ENCODE results near the gene AFG3L2. TPM values are rescaled to one million over a fixed set of nuclear protein-coding genes. Genes with fewer than 3 reads are reported as not detected.

AFG3L2 gene
- total RNA-seq, 1 donor from 2014 or later = 31.7 TPM

DNA sequence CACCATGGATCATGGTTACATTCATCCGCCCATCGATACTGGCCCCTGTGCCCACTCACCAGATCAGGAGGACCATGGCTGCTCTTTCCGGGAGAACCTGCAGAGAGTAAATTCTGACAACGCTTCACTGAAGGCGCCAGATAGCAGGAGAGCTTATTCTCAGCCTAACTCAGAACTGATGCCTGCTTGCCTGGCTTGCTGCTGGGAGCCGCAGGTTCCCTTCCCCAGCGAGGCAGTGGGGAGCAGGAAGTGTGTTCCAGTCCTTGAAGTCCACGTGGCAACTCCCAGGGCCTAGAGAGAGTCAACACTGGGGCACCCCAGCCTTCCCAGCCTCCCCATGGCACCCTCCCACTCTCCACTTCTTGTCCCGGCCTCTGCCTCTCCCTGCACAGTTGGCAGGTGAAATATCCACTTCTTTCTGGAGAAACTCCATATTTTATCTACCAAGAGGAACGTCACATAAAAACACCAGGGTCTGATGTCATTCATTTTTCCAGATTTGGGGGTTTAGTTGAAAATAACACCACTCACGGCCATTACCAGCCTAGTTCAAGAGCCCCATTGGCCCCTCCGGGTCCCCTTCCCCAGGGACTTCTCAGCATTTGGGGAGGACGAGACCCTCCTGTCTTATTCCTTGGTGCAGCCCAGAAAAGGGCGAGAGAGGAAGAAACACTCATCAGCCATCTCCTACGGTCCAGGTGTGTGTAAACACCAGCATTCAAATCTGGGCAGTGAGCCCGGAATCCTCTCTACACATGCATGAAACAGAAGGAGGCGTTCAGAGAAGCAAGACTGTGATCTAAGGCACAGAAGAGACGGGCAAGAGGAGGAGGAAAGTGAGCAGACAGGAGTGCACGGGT, 72.4 kb downstream of the AFG3L2 start:
- no peak for DNase-seq (ENCODE audit: low read depth in 2 of 2)

DNA sequence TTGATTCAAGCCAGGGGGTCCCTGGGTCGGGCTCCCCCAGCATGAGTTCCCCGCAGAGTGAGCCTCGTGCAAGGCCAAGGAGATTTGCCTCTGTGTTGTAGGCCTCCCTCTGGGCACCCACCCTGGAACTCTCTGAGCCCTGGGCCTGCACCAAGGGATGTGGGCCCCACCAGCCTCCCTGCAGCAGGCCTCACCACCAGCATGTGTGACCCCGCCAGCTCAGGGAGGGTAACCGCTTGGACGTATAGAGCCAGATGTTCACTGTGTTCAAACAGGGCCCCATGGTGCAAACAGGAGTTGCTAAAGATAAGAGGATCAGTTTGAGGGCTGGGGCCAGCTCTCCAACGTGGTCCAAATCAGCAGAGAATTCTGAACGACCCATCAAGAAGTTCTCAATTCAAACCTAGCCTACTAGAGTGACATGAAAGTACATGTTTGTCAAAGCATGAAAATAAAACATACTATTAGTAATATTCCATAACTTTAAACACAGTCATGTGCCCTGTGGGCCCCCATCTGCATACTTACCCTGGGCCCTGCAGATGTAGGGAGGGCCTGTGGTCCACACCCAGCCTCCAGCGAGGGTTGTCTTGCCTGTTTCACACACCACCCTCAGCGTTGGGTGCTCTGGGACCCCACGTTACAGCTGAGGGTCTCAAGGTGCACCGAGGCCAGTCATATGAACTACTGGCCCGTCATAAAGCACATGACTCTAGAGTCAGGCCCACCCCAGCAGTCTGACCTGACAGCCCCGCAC, 74.5 kb downstream of the AFG3L2 start:
- no peak for DNase-seq (ENCODE audit: low read depth in 2 of 2)

DNA sequence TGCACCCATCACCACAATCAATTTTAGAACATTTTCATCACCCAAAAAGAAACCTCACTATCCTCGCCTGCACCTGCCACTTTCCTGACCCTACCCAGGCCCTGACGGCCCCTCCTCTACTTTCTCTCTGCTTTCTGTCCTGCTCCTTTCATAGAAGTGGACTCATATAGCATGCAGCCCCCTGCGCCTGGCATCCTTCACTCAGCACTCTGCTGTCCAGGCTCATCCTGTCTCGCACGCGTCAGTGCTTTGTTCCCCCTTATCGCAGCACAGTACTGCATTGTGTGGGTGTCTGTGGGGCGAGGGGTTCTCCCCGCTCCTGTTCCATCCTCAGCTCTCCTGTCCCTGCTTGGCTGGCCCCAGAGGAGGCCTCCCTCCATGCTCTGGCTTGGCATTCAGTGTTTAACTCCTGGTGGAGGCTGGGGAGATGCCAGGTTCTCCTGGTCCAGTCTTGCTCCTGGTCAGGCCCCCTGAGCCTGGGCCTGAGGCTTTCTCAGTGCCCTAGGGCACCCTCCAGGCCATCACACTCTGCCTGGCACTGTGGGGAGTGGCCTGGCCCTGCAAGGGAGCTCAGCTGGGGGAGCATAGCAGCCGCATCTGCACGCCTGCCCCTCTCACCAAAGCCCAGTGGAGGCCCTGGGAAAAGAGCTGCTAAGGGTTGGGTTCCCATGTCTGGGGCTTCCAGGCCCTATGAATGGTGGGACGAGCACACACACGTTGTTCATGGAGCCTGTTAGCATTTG, 75.6 kb downstream of the AFG3L2 start:
- DNase-seq (ENCODE audit: low read depth in 2 of 2) = no peak

DNA sequence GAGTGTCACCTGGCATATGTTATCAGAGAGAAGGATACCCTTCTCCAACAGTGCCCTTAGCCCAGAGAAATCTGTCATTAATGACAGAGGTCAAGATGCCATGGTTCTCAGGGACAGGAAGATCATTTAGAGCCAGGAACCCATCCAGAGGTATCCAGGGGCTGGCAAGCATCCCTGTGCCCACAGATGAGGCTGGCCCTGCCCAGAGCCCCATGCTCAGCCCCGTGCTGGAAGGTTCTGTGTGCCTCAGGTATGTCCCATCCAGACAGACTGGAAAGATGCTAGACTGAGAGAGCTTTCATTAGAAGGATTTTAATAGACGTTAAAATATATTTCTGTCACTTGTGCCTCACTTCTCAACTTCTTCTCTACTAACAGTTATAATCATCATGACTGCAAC, 77.2 kb downstream of the AFG3L2 start:
- DNase-seq (ENCODE audit: low read depth in 2 of 2) = no peak

DNA sequence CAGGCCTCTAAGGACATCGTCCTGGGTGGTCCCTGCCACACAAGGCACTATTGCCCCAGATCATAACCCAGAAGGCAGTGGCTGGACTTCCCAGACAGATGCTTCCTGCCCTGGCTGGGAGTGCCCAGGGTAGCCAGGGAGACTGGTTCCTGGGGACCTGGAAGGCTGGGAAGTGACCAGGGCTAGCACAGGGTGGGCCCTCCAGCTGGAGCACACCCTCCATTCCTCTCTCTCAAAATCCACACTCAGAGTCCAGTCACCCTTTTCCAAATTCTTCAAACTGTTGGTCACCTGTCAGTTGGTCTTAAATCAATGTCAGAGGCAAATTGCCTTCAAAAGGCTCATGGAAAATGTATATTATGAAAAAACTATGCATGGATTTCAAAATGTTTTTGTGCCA, 80.6 kb downstream of the AFG3L2 start:
- peak; percentile 46 to 70 for DNase-seq (ENCODE audit: low read depth in 2 of 2)

DNA sequence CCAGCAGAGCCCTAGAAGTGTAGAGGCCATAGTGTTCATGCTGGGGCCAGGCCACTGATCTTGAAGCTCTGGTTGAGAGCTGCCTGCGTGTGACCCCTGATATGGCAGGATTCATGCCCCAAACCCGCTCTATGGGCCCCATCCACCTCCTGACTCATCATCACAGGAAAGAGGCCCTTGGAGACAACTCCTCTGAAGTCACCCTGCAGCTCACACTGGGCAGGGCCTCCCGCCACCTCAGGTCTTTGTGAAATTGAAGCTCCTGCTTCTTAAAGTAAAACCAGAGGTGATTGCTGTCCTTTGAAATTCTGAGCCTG, 81.0 kb downstream of the AFG3L2 start:
- DNase-seq (ENCODE audit: low read depth in 2 of 2) = peak in 1 of 2 donors; percentile 77

DNA sequence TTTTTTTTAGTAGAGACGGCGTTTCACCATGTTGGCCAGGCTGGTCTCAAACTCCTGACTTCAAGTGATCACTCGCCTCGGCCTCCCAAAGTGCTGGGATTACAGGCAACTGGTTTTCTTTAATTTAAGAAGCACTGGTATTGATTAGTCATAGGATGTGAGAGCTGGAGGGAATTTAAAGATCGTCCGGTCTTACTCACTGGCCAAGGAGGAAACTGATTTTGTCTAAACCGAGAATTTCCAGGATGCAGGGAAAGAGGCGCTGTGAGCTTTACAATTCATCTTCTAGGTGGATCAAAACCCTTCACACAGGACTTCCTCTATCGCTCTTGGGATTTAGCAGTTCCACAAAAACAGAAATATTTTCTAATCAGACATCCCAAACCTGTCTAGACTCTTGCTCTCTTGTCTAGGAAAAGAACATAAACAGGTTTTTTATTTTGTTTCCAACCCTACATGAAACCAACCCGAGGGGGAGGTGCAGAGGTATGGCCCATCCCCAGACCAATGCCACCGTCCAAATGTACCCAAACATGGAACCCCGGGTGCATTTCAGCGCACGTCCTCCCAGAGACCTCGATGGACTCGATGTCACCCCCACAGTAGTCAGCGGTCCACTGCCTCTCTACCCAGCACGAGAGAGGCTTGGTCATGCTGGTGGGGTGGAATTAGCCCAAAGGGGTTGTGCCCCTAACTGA, 81.5 kb downstream of the AFG3L2 start:
- peak in 1 of 2 donors; percentile 91 for DNase-seq (ENCODE audit: low read depth in 2 of 2)

DNA sequence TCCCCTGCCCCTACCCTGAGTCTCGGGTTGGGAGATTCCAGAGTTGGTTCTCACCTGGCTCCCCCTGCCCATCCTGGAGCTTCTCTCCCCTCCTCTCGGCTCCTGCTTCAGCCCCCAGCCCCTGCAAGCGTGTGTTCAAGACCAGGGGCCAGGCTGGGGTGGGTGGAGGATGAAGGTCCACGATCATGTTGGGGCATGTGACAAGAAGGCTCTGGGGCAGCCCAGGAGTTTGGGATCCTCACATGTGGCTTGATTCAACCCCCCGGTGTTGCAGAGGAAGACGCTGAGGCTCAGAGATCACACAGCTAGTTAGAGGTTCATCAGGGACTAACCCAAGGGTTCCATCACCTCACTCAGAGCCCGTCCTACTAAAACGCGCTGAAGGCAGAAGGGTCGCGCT, 83.2 kb downstream of the AFG3L2 start:
- no peak for DNase-seq (ENCODE audit: low read depth in 2 of 2)

DNA sequence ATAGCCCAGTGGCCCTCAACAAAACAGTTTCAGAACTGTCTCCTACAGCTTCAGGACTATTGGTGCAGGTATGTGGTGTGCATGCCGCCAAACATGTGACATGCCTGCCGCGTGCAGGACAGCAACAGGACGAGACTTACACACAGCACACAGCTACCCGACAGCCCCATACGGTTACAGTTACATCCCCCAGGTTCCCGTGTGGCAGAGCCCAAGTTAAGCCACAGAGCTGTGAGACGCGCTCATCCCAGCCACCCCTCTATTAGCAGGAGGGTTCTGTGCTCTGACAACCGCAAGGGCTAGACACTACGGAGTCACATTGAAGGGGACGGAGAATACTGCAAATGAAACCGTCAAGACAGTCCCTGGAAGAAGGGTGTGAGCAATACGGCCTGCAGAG, 85.3 kb downstream of the AFG3L2 start:
- DNase-seq (ENCODE audit: low read depth in 2 of 2) = no peak

DNA sequence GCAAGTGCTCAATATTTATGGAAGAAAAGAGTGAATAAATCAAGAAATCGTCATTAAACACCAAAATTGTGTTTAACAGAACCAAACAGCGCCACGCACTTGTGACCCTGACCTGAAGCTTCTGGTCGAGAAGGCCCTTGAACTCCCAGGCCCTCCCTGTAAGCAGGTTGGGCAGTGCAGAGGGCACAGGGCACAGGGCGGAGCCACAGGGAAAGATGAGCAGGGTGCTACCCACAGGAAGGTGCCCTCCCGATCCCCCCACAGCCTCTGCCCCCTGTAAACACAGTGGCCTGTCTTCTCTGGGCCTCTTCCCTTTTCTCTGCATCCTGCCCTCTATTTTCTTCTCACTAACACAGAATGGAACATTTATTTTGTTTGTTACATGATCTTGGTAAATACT, 85.9 kb downstream of the AFG3L2 start:
- no peak for DNase-seq (ENCODE audit: low read depth in 2 of 2)

DNA sequence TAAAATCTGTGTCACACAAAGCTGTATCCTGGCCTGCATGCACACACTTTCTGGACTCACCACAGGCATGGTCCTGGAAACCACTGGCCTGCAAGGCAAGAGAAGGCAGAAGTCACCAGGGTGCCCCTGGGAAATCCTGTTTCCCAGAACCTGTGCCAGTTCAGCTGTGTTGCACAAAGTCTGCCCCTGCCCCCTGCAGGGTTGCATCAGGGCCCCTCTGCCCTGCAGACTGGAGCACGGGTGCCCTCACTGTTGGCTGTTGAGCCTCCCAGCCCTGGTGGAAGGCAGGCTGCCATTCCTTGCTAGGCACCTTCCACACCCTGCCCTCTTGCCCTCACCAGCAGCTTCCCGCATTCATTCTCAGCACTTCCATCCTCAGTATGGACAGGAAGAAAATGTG, 86.9 kb downstream of the AFG3L2 start:
- DNase-seq (ENCODE audit: low read depth in 2 of 2) = no peak

DNA sequence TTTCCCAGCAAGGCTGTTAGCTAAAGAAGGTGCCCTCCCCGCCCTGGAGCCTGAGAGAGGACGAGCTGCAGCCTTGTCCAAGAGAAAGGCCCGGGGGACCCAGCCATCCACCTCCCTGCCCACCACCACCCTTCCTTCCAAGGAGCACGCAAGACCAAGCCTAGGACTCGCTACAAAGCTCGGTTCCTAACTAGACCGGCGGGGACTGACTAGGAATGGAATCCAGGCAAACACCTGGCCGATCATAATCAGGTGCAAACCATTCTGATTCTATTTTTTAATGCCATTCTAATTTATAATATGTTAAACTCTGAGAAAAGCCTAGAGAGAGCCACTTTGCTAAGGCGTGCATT, 88.6 kb downstream of the AFG3L2 start:
- DNase-seq (ENCODE audit: low read depth in 2 of 2) = no peak

DNA sequence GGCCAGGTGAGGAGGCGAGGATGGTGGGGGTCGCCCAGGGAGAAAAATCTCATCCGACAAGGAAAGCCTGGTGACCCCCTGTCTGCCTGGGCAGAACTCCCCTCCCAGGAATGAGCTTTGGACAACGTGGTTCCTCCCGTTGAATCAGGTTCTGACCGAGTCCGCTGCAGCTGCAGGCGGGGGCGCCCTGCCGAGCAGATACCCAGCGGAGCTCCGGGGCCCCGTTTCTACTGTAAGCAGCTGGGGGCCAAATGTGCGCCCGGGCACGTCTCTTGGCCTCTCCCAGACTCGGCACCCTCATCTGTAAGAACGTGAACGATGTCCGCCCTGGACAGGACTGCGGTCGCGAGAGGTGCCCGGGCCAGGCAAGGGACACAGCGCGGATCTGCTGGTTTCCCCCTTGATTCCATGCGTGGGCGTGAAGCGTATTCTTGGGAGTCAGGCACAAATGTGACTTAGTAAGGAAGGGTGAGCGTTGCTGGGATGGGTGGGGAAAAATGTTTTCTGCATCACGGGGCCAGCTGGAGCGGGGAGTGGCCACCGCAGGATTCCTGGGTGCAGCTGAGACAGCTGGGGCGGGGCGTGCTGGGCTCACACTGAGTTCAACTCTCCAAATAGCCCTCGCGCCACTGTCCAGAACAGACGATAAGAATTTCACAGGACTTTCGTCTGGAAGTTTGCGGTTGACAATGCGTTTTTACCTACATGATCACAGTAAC, 89.2 kb downstream of the AFG3L2 start:
- peak; percentile 23 to 52 for DNase-seq (ENCODE audit: low read depth in 2 of 2)

DNA sequence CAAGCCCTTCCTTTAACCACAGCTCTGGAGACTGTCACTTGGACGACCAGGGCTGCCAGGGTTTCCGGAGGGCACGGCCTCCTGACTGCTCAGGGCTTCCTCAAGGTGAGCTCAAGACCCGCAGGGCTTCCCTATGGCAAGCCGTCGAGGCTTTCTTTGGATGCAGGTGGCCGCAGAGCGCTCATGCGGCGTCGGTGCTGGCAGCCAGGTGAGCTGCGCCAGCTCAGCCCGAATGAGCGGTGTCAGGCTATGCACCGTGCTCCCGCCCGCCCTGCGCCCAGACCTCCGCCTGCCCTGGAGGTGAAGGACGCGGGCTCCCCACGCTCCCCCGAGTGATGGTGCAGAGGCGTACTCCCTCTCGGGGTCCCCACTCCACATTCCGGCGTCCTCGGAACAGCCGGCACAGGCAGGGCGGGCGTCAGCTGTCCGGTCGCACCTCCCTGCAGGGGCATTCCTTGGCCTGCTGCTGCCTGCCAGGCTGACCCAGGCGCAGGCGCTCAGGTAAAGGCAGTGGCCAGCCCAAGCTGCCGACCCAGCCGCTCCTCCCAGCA, 89.8 kb downstream of the AFG3L2 start:
- no peak for DNase-seq (ENCODE audit: low read depth in 2 of 2)

DNA sequence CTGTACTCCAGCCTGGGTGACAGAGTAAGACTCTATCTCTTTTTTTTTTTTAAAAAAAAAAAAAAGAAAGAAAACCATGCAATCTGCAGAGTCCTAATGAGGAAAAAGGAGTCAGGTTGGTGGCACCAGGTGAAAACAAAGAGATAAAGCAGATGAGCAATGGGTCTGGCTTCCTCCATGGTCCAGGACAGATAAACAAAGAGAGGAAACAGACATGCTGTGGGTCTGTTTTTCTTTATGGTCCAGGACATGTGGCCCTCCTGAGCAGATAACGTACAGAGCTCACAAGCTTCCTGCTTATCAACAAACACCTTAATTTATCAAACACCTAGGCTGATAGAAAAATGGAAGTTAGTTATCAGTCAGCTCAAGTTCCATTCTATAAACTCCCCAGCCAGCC, 93.4 kb downstream of the AFG3L2 start:
- DNase-seq (ENCODE audit: low read depth in 2 of 2) = peak in 1 of 2 donors; percentile 85

DNA sequence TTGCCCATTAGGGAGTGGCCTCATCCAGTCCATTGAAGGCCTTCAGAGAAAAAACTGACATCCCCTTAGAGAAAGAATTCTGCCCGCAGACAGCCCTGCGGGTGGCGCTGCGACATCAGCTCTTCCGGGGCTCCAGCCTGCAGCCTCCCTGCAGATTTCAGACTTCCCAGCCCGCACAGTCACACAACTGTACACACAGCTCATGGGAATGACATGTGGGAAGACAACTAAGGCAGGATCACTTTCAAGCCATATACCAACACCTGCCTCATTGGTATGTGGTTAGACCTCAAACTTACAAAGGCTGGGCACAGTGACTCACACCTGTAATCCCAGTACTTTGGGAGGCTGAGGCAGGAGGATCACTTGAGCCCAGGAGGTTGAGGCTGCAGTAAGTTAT, 93.8 kb downstream of the AFG3L2 start:
- DNase-seq (ENCODE audit: low read depth in 2 of 2) = peak; percentile 51 to 53

DNA sequence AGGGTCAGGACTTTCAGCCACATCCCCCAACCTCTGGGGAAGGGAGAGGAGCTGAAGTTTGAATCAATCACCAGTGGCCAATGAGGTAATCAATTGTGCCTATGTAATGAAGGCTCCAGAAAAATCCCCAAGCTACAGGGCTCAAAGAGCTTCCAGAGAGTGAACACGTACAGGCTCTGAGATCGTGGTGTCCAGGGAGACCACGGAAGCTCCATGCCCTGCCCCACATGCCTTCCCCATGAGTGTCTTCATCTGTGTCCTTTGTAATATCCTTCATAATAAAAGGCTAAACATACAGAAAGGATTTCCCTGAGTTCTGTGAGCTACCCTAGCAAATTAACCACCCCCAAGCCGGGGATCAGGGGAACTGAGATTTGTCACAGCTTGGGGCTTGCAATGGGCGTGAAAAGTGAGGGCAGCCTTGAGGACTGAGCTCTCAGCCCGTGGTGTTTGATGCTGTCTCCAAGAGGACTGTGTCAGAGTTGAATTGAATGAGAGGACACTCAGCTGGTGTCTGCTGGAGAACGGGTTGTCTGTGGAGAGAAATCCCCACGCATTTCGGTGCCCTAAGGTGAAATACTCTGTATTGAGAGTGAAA, 94.5 kb downstream of the AFG3L2 start:
- peak in 1 of 2 donors; percentile 78 for DNase-seq (ENCODE audit: low read depth in 2 of 2)

DNA sequence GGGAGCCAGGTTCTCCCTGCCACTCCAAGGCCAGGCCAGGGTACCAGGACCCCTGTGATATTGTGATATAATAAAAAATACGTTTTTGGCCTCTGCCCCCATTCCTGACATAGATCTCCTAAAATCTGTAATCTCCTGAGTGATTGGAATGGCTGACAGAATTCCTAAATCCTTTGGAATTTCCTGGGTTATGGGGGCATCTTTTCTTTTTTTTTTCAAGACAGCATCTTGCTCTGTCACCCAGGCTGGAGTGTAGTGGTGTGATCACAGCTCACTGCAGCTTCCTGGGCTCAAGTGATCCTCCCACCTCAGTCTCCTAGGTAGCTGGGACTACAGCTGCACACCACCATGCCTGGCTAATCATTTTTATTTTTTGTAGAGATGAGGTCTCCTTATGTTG, 95.2 kb downstream of the AFG3L2 start:
- DNase-seq (ENCODE audit: low read depth in 2 of 2) = no peak

DNA sequence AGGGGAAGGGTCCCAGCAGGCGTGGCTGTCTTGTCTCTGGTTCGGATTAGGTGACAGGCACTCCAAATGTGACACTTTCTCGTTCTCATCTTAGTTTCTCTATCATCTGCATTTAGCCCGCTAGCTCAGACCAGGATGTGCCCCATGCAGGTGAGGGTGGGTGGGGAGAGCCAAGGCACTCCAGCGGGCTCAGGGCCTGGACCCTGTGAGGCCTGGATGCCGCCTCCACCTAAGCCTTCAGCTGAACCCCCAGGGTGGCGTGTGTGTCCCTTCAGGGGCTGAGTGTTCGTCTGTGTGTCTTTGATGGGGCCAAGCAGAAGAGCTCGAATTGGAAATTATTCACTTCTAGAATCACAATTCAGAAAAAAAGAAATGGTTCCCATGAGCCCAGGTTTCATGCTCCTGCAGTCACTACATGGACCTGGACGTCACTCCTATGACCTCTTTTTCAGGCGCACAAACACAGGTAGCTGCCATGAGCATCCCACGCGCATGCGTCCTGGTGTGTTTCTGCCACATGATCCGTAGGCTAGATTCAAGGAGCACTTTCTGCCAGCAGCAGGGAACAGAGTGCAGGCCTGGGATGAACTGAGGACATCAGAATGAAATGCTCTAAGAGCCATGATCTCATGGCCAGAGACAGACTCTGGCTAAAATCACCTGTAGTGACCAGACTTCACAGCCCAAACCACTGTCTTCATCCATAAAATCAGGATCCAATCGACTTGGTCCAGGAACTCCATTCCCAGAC, 97.1 kb downstream of the AFG3L2 start:
- DNase-seq (ENCODE audit: low read depth in 2 of 2) = no peak

All from lung microvascular endothelial cell (primary cell).